Measurements from ENCODE around the gene SMIM44. TPM values are rescaled to one million over a fixed set of nuclear protein-coding genes. Genes with fewer than 3 reads are reported as not detected.
"Not testable (repeated sequence)": the region's sequence is repeated elsewhere in the genome, so short reads cannot be mapped to it uniquely, and the experiment has no call there.

SMIM44 gene
- polyA plus RNA-seq (2012; ENCODE audit: missing spikeins): not detected

GRCh38 chr19:3483226-3483628 is at the start of gene SMIM44:
Gene SMIM44, minus strand, starts transcription at chr19:3483441. Its CDS starts 38 bp downstream, at chr19:3483403.
- no peak for FAIRE-seq
- TF ChIP-seq POLR2A (IDR thresholded peaks at IDR 0.05; ENCODE audit: low read depth, low read length) (no peak), POLR2AphosphoS5 (IDR thresholded peaks at IDR 0.05; ENCODE audit: low read depth, low read length) (no peak), TAF1 (IDR thresholded peaks at IDR 0.05; ENCODE audit: borderline replicate concordance, low read depth, low read length) (no peak)

DNA sequence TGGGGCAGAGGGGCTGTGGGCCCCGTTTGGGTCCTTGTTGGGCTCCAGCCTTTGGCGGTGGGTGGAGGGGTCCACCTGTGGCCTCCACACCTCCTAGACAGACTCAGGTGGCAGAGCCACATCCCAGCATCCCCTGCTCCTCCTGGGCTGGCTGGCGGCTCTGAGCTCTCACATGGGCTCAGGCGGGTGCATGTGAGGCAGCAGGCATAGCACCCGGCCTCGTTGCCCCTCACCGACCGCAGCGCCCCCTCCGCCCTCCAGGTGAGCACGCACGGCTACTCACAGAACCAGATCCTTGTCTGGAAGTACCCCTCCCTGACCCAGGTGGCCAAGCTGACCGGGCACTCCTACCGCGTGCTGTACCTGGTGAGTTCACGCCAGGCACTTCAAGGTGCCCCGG is 49.8 kb upstream of the SMIM44 start:
- FAIRE-seq: no peak
- TF ChIP-seq TAF1 (IDR thresholded peaks at IDR 0.05; ENCODE audit: borderline replicate concordance, low read depth, low read length) (no peak), POLR2A (IDR thresholded peaks at IDR 0.05; ENCODE audit: low read depth, low read length) (no peak), POLR2AphosphoS5 (IDR thresholded peaks at IDR 0.05; ENCODE audit: low read depth, low read length) (no peak)
- no peak for DNase-seq (ENCODE audit: insufficient read length)

More at GRCh38 chr19:3483226-3483628, at the start of gene SMIM44:
- no peak for DNase-seq (ENCODE audit: insufficient read length)

DNA sequence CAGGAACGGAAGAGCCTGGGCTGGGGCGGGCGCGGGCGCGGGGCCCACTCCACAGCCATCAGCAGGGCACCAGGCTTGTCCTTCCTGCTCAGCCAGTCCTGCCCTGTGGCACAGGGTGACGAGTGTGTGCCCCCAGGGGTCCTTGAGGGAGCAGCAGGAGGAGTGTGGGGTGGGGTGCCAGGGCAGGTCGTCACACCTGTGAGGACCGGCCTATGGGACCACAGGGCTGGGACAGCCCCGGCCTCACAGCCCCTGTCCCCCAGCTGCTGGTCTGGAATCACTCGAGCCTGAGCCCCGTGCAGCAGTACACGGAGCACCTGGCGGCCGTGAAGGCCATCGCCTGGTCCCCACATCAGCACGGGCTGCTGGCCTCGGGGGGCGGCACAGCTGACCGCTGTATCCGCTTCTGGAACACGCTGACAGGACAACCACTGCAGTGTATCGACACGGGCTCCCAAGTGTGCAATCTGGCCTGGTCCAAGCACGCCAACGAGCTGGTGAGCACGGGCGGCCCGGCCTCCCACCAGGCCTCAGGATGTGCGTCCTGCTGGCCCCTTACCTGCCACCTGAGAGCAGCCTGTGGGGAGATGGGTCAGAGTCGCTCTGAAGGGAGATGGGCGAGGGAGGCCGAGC is 49.0 kb upstream of the SMIM44 start:
- FAIRE-seq (no peak), DNase-seq (ENCODE audit: insufficient read length) (no peak)
- no peak for TF ChIP-seq POLR2AphosphoS5 (IDR thresholded peaks at IDR 0.05; ENCODE audit: low read depth, low read length)
- no peak for TF ChIP-seq POLR2A (IDR thresholded peaks at IDR 0.05; ENCODE audit: low read depth, low read length)
- TF ChIP-seq TAF1 (IDR thresholded peaks at IDR 0.05; ENCODE audit: borderline replicate concordance, low read depth, low read length): no peak

- no peak for FAIRE-seq
- TF ChIP-seq POLR2AphosphoS5 (IDR thresholded peaks at IDR 0.05; ENCODE audit: low read depth, low read length) (no peak), TAF1 (IDR thresholded peaks at IDR 0.05; ENCODE audit: borderline replicate concordance, low read depth, low read length) (no peak), POLR2A (IDR thresholded peaks at IDR 0.05; ENCODE audit: low read depth, low read length) (no peak)
- no peak for DNase-seq (ENCODE audit: insufficient read length)
Measured at GRCh38 chr19:3531716-3532115, 48.5 kb upstream of the SMIM44 start.

- no peak for TF ChIP-seq TAF1 (IDR thresholded peaks at IDR 0.05; ENCODE audit: borderline replicate concordance, low read depth, low read length)
- no peak for TF ChIP-seq POLR2A (IDR thresholded peaks at IDR 0.05; ENCODE audit: low read depth, low read length)
- no peak for TF ChIP-seq POLR2AphosphoS5 (IDR thresholded peaks at IDR 0.05; ENCODE audit: low read depth, low read length)
- no peak for FAIRE-seq
Measured at GRCh38 chr19:3530389-3530788, 47.1 kb upstream of the SMIM44 start.

DNA sequence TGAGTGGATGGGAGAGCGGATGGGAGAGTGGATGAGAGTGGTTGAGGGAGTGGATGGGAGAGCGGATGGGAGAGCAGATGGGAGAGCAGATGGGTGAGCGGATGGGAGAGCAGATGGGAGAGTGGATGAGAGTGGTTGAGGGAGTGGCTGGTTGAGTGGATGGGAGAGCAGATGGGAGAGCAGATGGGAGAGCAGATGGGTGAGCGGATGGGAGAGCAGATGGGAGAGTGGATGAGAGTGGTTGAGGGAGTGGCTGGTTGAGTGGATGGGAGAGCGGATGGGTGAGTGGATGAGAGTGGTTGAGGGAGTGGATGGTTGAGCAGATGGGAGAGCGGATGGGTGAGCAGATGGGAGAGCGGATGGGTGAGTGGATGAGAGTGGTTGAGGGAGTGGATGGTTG is 46.1 kb upstream of the SMIM44 start:
- not testable (repeated sequence) for FAIRE-seq

More at GRCh38 chr19:3530389-3530788, 47.1 kb upstream of the SMIM44 start:
- no peak for DNase-seq (ENCODE audit: insufficient read length)

DNA sequence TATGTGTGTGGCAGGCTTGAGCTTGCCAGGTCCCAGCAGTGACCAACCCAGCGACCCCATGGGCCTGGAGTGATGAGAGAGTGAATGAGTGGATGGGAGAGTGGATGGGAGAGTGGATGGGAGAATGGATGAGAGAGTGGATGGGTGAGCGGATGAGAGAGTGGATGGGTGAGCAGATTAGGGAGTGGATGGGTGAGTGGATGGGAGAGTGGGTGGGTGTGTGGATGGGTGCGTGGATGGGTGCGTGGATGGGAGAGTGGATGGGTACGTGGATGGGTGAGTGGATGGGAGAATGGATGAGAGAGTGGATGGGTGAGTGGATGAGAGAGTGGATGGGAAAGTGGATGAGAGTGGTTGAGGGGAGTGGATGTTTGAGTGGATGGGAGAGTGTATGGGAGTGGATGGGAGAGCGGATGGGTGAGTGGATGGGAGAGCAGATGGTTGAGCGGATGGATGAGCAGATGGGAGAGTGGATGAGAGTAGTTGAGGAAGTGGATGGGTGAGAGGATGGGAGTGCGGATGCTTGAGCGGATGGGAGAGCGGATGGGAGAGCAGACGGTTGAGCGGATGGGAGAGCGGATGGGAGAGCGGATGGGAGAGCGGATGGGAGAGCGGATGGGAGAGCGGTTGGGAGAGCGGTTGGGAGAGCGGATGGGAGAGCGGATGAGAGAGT is 45.4 kb upstream of the SMIM44 start:
- no peak for FAIRE-seq
- no peak for DNase-seq (ENCODE audit: insufficient read length)
- no peak for TF ChIP-seq POLR2AphosphoS5 (IDR thresholded peaks at IDR 0.05; ENCODE audit: low read depth, low read length)
- TF ChIP-seq POLR2A (IDR thresholded peaks at IDR 0.05; ENCODE audit: low read depth, low read length): no peak
- no peak for TF ChIP-seq TAF1 (IDR thresholded peaks at IDR 0.05; ENCODE audit: borderline replicate concordance, low read depth, low read length)

More for the DNA sequence above, 46.1 kb upstream of the SMIM44 start:
- DNase-seq (ENCODE audit: insufficient read length): not testable (repeated sequence)

DNA sequence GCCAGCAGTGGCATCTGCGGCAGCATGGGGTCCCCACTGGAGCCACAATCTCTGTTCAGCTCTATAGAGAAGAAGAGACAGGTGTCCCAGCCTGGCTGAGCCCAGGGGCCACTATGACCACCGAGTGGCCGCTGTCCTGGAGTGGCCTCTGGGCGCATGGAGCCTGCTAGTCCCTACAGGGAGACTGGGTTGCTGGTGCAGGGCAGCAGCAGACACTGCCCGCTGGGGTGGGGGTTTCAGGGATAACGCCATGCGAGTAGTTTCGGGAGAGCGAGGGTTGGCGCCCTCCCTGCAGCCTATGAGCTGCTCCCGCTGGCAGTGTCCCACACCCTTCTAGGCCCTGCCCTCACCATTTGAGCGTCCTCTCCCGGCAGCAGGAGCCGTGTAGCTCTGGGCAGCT is 44.8 kb upstream of the SMIM44 start:
- no peak for FAIRE-seq
- no peak for TF ChIP-seq POLR2AphosphoS5 (IDR thresholded peaks at IDR 0.05; ENCODE audit: low read depth, low read length)
- TF ChIP-seq POLR2A (IDR thresholded peaks at IDR 0.05; ENCODE audit: low read depth, low read length): no peak
- no peak for TF ChIP-seq TAF1 (IDR thresholded peaks at IDR 0.05; ENCODE audit: borderline replicate concordance, low read depth, low read length)
- DNase-seq (ENCODE audit: insufficient read length): no peak

DNA sequence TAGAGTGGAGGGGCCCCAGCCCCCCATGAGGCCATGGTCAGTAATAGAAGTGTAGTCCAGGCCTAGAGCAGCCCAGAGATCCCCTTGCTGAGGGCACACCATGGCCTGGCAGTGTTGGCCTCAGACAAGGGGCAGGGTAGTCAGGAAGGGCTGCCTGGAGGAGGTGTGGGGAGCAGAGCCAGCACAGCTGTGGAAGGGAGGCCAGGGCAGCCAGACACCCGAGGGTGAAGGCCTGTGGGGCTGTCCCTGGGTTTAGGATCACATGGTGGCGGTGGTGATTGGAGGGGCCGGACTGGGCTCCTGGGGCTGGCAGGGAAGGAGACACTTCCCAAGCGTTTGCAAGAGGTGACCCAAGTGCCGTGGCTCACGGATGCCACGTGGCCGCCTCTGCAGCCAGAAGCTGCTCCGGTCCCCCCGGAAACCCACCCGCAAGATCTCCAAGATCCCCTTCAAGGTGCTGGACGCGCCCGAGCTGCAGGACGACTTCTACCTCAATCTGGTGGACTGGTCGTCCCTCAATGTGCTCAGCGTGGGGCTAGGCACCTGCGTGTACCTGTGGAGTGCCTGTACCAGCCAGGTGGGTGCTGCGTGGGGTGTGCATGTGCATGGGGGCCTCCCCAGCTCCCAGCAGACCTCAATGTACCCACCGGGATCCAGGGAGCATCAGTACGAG is 44.1 kb upstream of the SMIM44 start:
- no peak for FAIRE-seq
- TF ChIP-seq TAF1 (IDR thresholded peaks at IDR 0.05; ENCODE audit: borderline replicate concordance, low read depth, low read length): no peak
- no peak for TF ChIP-seq POLR2AphosphoS5 (IDR thresholded peaks at IDR 0.05; ENCODE audit: low read depth, low read length)

DNA sequence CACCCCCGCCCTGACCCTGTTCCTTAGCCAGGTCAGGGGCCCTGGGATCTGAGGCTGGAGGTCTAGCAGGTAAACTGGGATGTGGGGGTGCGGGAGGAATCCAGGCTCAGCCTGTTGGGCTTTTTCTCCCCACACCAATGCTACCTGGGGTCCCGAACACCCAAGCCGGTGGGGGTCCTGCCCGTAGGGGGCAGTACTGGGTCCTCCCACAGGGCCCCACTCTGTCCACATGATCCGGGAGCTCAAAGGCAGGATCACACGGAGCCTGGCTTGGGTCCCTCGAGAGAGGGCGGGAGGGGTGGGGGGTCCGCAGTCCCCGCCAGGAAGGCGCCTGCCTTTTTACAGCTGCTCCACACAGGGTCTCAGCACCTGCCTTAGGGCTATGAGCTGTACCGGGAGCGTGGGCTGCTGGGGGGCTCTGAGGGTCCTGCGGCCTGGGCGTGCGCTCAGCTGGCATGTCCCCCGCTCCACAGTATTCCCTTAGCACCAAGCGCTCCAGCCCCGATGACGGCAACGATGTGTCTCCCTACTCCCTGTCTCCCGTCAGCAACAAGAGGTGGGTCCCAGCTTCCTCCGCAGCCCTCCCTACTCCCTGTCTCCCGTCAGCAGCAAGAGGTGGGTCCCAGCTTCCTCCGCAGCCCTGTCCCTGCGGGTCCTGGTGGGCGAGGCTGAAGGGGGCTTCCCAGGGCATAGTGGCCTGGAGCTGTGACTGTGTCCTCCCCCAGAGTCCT is 43.4 kb upstream of the SMIM44 start:
- TF ChIP-seq POLR2A (IDR thresholded peaks at IDR 0.05; ENCODE audit: low read depth, low read length): no peak
- no peak for TF ChIP-seq POLR2AphosphoS5 (IDR thresholded peaks at IDR 0.05; ENCODE audit: low read depth, low read length)
- no peak for TF ChIP-seq TAF1 (IDR thresholded peaks at IDR 0.05; ENCODE audit: borderline replicate concordance, low read depth, low read length)
- no peak for DNase-seq (ENCODE audit: insufficient read length)
- FAIRE-seq: no peak

More for the DNA sequence above, 44.1 kb upstream of the SMIM44 start:
- no peak for DNase-seq (ENCODE audit: insufficient read length)

DNA sequence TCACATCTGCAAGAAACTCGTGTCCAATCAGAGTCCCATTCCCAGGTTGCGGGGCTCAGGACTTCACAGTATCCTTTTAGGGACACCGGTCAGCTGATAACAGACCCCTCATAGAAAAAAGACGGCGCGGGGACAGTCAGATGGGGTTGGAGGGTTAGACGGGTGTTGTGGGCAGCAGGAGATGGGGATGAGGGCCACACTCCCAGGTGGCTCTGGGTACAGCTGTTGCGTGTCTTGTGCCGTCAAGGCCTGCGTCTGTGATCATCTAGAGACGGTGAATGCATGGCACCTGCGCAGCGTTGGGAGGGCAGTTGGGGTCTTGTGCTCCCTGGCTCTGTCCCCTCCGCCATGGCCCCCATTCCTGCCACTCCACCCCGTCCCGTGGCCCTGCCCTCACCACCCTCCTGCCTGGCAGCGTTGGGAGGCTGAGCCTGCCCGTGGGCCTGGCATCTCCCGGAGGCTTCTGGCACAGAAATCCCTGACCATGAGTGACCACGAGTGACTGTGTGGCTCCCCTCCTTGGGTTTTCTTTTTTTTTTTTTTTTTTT is 41.7 kb upstream of the SMIM44 start:
- TF ChIP-seq POLR2A (IDR thresholded peaks at IDR 0.05; ENCODE audit: low read depth, low read length) (no peak), TAF1 (IDR thresholded peaks at IDR 0.05; ENCODE audit: borderline replicate concordance, low read depth, low read length) (no peak), POLR2AphosphoS5 (IDR thresholded peaks at IDR 0.05; ENCODE audit: low read depth, low read length) (no peak)
- FAIRE-seq (no peak), DNase-seq (ENCODE audit: insufficient read length) (no peak)
